HCT116 (cell line): ENCODE data around the gene REXO5. TPM values are rescaled to one million over a fixed set of nuclear protein-coding genes. Genes with fewer than 3 reads are reported as not detected.

Experiments
- ATAC-seq: fragments of 200-7000 bp; cut with Tn5 transposase; 2 replicates; pipeline ENCODE4 v1.9.1; 2020; ENCODE audit warnings: mild to moderate bottlenecking, moderate library complexity
- BruUV-seq: library from RNA; stranded (reverse); fragments of 400-500 nt; replicated peaks from 2 replicates; lab custom pipeline; 2021; lab: Mats Ljungman, UMichigan
- CTCF ChIA-PET: fragments of 300-600 bp; sonication (Branson Sonifier 250); formaldehyde crosslinking; loops from one replicate; lab custom pipeline; 2021; ENCODE audit warnings: antibody characterized with exemption; lab: Charles Lee
- POLR2A ChIA-PET: fragments of 300-600, 350-600 bp; sonication (Branson Sonifier 250); formaldehyde crosslinking; loops from one replicate; lab custom pipeline; 2021; ENCODE audit warnings: antibody characterized with exemption; lab: Charles Lee
- RAD21 ChIA-PET, 2 experiments: fragments of 300-600 bp; sonication (Branson Sonifier 250); formaldehyde crosslinking; loops; one replicate each; lab custom pipeline; 2023; ENCODE audit warnings: low total read pairs in 2 of 2; ENCODE audit not compliant: uncharacterized antibody in 2 of 2, unreplicated experiment in 2 of 2, low non-redundant PET in 1 of 2; lab: Charles Lee
- DNase-seq: peaks from one replicate; pipeline ENCODE4 v3.0.0-alpha.2; 2010; ENCODE audit warnings: low read depth, low spot score
- H2AFZ ChIP-seq: fragments of 200-600 bp; shearing (Covaris generic), sonication (generic); 2 replicates; pipeline ENCODE4 v1.6.1; 2017; ENCODE audit warnings: low read depth, mixed run types, mixed read lengths, antibody characterized with exemption, low read length; ENCODE audit not compliant: poor library complexity, severe bottlenecking
- H3K27ac ChIP-seq: 2 replicates; pipeline ENCODE4 v1.5.1; 2012; ENCODE audit warnings: low read depth, low read length
- H3K27me3 ChIP-seq: fragments of 200-600 bp; sonication (generic); 2 replicates; pipeline ENCODE4 v1.6.1; 2016; ENCODE audit warnings: mixed run types, low read length, mixed read lengths; ENCODE audit not compliant: insufficient read depth
- H3K36me3 ChIP-seq, 2 experiments: fragments of 200-500 bp in 1 of 2; fragments of 200-600 bp in 1 of 2; sonication (Bioruptor generic) in 1 of 2; sonication (generic) in 1 of 2; 2 replicates each; pipeline versions ENCODE4 v1.5.1 to v1.6.1; 2014 to 2016; ENCODE audit warnings: low read length in 2 of 2, inconsistent platforms in 1 of 2, mixed read lengths in 1 of 2, mixed run types in 1 of 2; ENCODE audit not compliant: insufficient read depth in 2 of 2, control insufficient read depth in 1 of 2
- H3K4me1 ChIP-seq, 2 experiments: fragments of 200-600 bp in 1 of 2; sonication (generic) in 1 of 2; 2 replicates each; pipeline versions ENCODE4 v1.5.1 to v1.6.1; 2012 to 2017; ENCODE audit warnings: low read length in 2 of 2, inconsistent platforms in 1 of 2, mild to moderate bottlenecking in 1 of 2, mixed read lengths in 1 of 2, mixed run types in 1 of 2, moderate library complexity in 1 of 2; ENCODE audit not compliant: insufficient read depth in 2 of 2, control insufficient read depth in 1 of 2
- H3K4me2 ChIP-seq: fragments of 200-600 bp; sonication (generic); 2 replicates; pipeline ENCODE4 v1.6.1; 2017; ENCODE audit warnings: mixed run types, low read length, mixed read lengths
- H3K4me3 ChIP-seq, 2 experiments: fragments of 200-600 bp in 1 of 2; sonication (generic) in 1 of 2; replicated peaks in 1 of 2; 2 replicates each; pipeline ENCODE4 v1.5.1; 2011 to 2016; ENCODE audit warnings: low read length in 2 of 2, control low read depth in 1 of 2, low read depth in 1 of 2, mild to moderate bottlenecking in 1 of 2, mixed read lengths in 1 of 2, mixed run types in 1 of 2
- H3K79me2 ChIP-seq: fragments of 200-600 bp; sonication (generic); 2 replicates; pipeline ENCODE4 v1.6.1; 2017; ENCODE audit warnings: mild to moderate bottlenecking, mixed run types, low read length, moderate library complexity, mixed read lengths; ENCODE audit not compliant: insufficient read depth
- H3K9ac ChIP-seq: fragments of 200-600 bp; sonication (generic); 2 replicates; pipeline ENCODE4 v1.6.1; 2016; ENCODE audit warnings: low read length, mixed read lengths
- H3K9me2 ChIP-seq: fragments of 200-600 bp; sonication (generic), shearing (Covaris generic); 2 replicates; pipeline ENCODE4 v1.6.1; 2017; ENCODE audit warnings: mixed run types, mild to moderate bottlenecking, moderate library complexity; ENCODE audit not compliant: insufficient read depth
- H3K9me3 ChIP-seq, 2 experiments: fragments of 200-500 bp in 1 of 2; fragments of 200-600 bp in 1 of 2; sonication (Bioruptor generic) in 1 of 2; sonication (generic) in 1 of 2; 2 replicates each; pipeline ENCODE4 v1.6.1; 2014 to 2017; ENCODE audit warnings: low read length in 2 of 2, mixed read lengths in 2 of 2, inconsistent platforms in 1 of 2, low read depth in 1 of 2, mild to moderate bottlenecking in 1 of 2, mixed run types in 1 of 2, moderate library complexity in 1 of 2; ENCODE audit not compliant: control insufficient read depth in 1 of 2, insufficient read depth in 1 of 2
- H4K20me1 ChIP-seq: fragments of 200-600 bp; sonication (generic), shearing (Covaris generic); 2 replicates; pipeline ENCODE4 v1.6.1; 2017; ENCODE audit warnings: mixed run types, mild to moderate bottlenecking, moderate library complexity; ENCODE audit not compliant: insufficient read depth
- EZH2phosphoT487 ChIP-seq: fragments of 200-600 bp; IDR thresholded peaks from 2 replicates; pipeline ENCODE4 v1.6.1; 2018; ENCODE audit warnings: antibody characterized with exemption, borderline replicate concordance
- POLR2A ChIP-seq: IDR thresholded peaks from 2 replicates; pipeline ENCODE4 v1.7.0; 2011; ENCODE audit warnings: borderline replicate concordance; ENCODE audit not compliant: insufficient read depth, insufficient read length; ENCODE audit errors: extremely low read depth
- POLR2AphosphoS5 ChIP-seq: IDR thresholded peaks from 2 replicates; pipeline ENCODE4 v1.6.1; 2011; ENCODE audit warnings: mild to moderate bottlenecking, low read depth, low read length, moderate library complexity
- SIN3A ChIP-seq: IDR thresholded peaks from 2 replicates; pipeline ENCODE4 v1.6.1; 2012; ENCODE audit warnings: low read depth
- YY1 ChIP-seq: IDR thresholded peaks from 2 replicates; pipeline ENCODE4 v1.6.1; 2011; ENCODE audit warnings: low read length, low read depth, moderate library complexity, mild to moderate bottlenecking; ENCODE audit not compliant: insufficient replicate concordance; ENCODE audit errors: extremely low read depth
- intact Hi-C: fragments of 100-400 bp; cut with micrococcal nuclease; formaldehyde crosslinking; loops from 2 replicates; pipeline ENCODE4 v1.10.0; 2022
- total RNA-seq: library from RNA; stranded (reverse); gene quantifications from one replicate; pipeline ENCODE4 v1.2.1, GENCODE V29; 2021; ENCODE audit not compliant: unreplicated experiment
- TF ChIP-seq, protein P1 (sequence below): IDR thresholded peaks from 2 replicates; pipeline ENCODE4 v1.6.1; 2012; ENCODE audit warnings: low read depth
- TF ChIP-seq, protein P2 (sequence below): IDR thresholded peaks from 2 replicates; pipeline ENCODE4 v1.6.1; 2012

Gene REXO5
- total RNA-seq, 1 experiment from 2014 or later: 10.5 TPM

DNA sequence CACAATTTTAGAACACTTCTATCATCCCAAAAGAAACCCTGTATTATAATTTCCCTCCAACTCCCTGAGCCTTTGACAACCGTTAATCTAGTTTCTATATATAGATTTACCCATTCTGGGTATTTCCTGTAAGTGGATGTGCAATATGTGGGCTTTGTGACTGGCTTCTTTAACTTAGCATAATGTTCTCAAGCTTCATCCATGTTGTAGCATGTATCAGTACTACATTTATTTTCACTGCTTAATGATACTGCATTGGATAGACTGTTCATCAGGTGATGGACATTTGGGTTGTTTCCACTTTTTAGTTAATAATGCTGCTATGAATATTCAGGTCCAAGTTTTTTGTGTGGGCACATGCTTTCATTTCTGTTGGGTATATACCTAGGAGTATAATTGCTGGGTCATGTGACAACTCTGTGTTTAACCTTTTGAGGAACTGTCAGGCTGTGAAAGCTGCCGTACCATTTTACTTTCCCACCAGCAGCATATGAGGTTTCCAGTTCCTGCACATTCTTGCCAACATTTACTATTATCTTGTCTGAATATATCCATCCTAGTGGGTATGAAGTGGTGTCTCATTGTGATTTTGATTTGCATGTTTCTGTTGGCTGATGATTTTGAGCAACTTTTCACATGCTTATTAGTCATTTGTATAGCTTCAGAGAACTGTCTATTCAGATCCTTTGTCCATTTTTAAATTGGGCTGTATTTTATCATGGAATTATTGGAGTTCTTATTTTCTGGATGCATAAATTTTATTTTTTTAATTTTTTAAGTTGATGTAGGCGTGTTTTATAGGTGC, 16.4 kb downstream of the REXO5 start:
- ATAC-seq (no peak), DNase-seq (no peak)
- Histone ChIP-seq H3K27me3 (no peaks in the 10 kb centered on the region), H4K20me1 (no peaks in the 10 kb centered on the region), H3K4me2 (no peak overlapping the region), H3K9me2 (no peaks in the 10 kb centered on the region), H2AFZ (no peak overlapping the region), H3K27ac (no peak overlapping the region), H3K9me3 (no peaks in the 10 kb centered on the region), H3K79me2 (no peaks in the 10 kb centered on the region), H3K4me3 (no peak overlapping the region), H3K36me3 (peaks cover 10 to 20% of the 10 kb centered on the region in 2 experiments), H3K9ac (no peak overlapping the region), H3K4me1 (no peaks in the 10 kb centered on the region)
- ChIA-PET RAD21 (no interaction called here), POLR2A (no interaction called here), CTCF (no interaction called here)
- intact Hi-C loops: no loop called here
- BruUV-seq: no TSS peak
- no peak for TF ChIP-seq POLR2AphosphoS5
- TF ChIP-seq, protein P1, sequence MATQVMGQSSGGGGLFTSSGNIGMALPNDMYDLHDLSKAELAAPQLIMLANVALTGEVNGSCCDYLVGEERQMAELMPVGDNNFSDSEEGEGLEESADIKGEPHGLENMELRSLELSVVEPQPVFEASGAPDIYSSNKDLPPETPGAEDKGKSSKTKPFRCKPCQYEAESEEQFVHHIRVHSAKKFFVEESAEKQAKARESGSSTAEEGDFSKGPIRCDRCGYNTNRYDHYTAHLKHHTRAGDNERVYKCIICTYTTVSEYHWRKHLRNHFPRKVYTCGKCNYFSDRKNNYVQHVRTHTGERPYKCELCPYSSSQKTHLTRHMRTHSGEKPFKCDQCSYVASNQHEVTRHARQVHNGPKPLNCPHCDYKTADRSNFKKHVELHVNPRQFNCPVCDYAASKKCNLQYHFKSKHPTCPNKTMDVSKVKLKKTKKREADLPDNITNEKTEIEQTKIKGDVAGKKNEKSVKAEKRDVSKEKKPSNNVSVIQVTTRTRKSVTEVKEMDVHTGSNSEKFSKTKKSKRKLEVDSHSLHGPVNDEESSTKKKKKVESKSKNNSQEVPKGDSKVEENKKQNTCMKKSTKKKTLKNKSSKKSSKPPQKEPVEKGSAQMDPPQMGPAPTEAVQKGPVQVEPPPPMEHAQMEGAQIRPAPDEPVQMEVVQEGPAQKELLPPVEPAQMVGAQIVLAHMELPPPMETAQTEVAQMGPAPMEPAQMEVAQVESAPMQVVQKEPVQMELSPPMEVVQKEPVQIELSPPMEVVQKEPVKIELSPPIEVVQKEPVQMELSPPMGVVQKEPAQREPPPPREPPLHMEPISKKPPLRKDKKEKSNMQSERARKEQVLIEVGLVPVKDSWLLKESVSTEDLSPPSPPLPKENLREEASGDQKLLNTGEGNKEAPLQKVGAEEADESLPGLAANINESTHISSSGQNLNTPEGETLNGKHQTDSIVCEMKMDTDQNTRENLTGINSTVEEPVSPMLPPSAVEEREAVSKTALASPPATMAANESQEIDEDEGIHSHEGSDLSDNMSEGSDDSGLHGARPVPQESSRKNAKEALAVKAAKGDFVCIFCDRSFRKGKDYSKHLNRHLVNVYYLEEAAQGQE: no peak
- TF ChIP-seq, protein P2, sequence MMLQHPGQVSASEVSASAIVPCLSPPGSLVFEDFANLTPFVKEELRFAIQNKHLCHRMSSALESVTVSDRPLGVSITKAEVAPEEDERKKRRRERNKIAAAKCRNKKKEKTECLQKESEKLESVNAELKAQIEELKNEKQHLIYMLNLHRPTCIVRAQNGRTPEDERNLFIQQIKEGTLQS: no peak
- TF ChIP-seq POLR2A: no peak
- TF ChIP-seq SIN3A: no peak
- no peak for TF ChIP-seq YY1
- no peak for TF ChIP-seq EZH2phosphoT487
